ENCODE data around the gene LCN10.

The LCN10 gene

GRCh38 chr9:136690104-136690805 lies 52.5 kb downstream of the LCN10 start:
- no peak for DNase-seq (ENCODE audit: low read depth in 1 of 2, low spot score in 1 of 2)

- DNase-seq (ENCODE audit: low read depth in 1 of 2, low spot score in 1 of 2): no peak
Measured at GRCh38 chr9:136689108-136689460, 53.7 kb downstream of the LCN10 start.

DNA sequence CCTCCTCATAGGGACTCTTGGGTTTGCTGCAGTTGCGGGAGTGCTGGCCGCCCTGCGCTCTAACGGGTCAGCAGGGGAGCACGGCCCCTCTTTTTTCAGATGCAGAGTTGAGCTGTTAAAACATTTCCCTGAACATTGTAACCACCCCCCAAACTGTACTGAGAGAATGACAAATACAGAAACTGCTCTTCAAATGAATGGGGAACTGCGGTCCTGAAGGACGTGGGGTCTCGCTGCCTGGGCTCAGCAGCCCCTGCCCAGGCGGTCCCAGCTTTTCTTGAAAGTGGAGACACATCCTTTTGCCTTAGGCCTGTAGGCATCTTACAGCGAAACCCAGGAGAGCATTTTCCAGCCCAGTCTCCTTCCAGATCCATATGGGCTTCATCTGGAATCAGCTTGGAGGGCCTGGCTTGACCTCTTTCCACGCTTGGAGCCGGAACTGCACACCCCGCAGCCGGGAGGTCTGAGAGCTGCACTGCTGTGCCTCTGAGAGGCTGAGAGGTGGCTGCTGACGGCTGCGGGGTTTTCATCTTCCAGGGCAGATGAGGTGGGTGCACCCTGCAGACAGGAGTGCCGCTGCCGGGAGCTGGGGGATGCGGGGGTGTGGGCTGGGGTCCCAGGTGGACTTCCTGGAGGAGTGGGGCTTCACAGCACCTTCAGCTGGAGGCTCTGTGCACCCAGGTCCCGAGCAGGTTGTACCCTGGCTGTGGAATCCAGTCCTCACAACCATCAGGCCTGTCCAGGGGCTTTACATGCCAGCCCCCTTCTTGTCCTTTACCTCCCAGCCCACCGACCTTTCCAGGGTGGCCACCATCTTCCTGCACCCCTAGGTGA lies 54.2 kb downstream of the LCN10 start:
- no peak for DNase-seq (ENCODE audit: low read depth in 1 of 2, low spot score in 1 of 2)

Data from activated CD4-positive, alpha-beta T cell treated with anti-CD3 and anti-CD28 coated beads, Interleukin-2, amount 50 U/mL, for 24 hours (primary cell).